HepG2 (cell line): ENCODE results near the gene DGCR8. TPM values are rescaled to one million over a fixed set of nuclear protein-coding genes. Genes with fewer than 3 reads are reported as not detected.

Experiments
- ATF7 ChIP-seq, 2 experiments: fragments of 450-650 bp in 1 of 2; sonication (generic) in 1 of 2; formaldehyde crosslinking in 1 of 2; IDR thresholded peaks; 2 replicates each; pipeline versions ENCODE4 v1.4.0 to v1.6.1; 2016 to 2020; ENCODE audit warnings: antibody characterized with exemption in 1 of 2, mild to moderate bottlenecking in 1 of 2, missing genetic modification reagents in 1 of 2
- BATF2 ChIP-seq: sonication (generic); formaldehyde crosslinking; IDR thresholded peaks from 2 replicates; pipeline ENCODE4 v1.8.0; 2022; ENCODE audit warnings: mild to moderate bottlenecking, missing genetic modification reagents, moderate library complexity
- BCL3 ChIP-seq: sonication (generic); formaldehyde crosslinking; IDR thresholded peaks from 2 replicates; pipeline ENCODE4 v1.5.1; 2020; ENCODE audit warnings: mild to moderate bottlenecking, missing genetic modification reagents, moderate library complexity
- KAT8 ChIP-seq: IDR thresholded peaks from 2 replicates; pipeline ENCODE4 v1.6.1; 2016; ENCODE audit warnings: missing genetic modification reagents, missing compliant biosample characterization
- KDM2A ChIP-seq: sonication (generic); formaldehyde crosslinking; IDR thresholded peaks from 2 replicates; pipeline ENCODE4 v1.4.0; 2020; ENCODE audit warnings: low read depth, missing genetic modification reagents, borderline replicate concordance
- MEIS1 ChIP-seq: sonication (generic); formaldehyde crosslinking; IDR thresholded peaks from 2 replicates; pipeline ENCODE4 v1.9.0; 2021; ENCODE audit warnings: mild to moderate bottlenecking, missing genetic modification reagents, moderate library complexity, borderline replicate concordance
- MTA3 ChIP-seq: sonication (generic); formaldehyde crosslinking; IDR thresholded peaks from 2 replicates; pipeline ENCODE4 v1.4.0; 2020; ENCODE audit warnings: missing genetic modification reagents
- NFKB2 ChIP-seq: sonication (generic); formaldehyde crosslinking; IDR thresholded peaks from 2 replicates; pipeline ENCODE4 v1.4.0; 2020; ENCODE audit warnings: missing genetic modification reagents, borderline replicate concordance
- RAD21 ChIP-seq: fragments of 450-650 bp; formaldehyde crosslinking; IDR thresholded peaks from 2 replicates; pipeline ENCODE4 v1.5.0; 2020; ENCODE audit warnings: mild to moderate bottlenecking
- RAD51 ChIP-seq: fragments of 450-650 bp; IDR thresholded peaks from 2 replicates; pipeline ENCODE4 v1.6.1; 2016; ENCODE audit warnings: borderline replicate concordance
- RFXANK ChIP-seq: IDR thresholded peaks from 2 replicates; pipeline ENCODE4 v1.6.1; 2016
- SKI ChIP-seq: fragments of 450-650 bp; IDR thresholded peaks from one replicate; pipeline ENCODE4 v1.6.1; 2018; ENCODE audit warnings: mild to moderate bottlenecking; ENCODE audit not compliant: partially characterized antibody
- SP140L ChIP-seq: sonication (generic); formaldehyde crosslinking; IDR thresholded peaks from 2 replicates; pipeline ENCODE4 v1.4.0; 2020; ENCODE audit warnings: missing genetic modification reagents, borderline replicate concordance
- TCF12 ChIP-seq, 2 experiments: fragments of 450-650 bp in 1 of 2; sonication (generic) in 1 of 2; formaldehyde crosslinking in 1 of 2; IDR thresholded peaks; 2 replicates each; pipeline versions ENCODE4 v1.6.1 to v1.8.0; 2017 to 2022; ENCODE audit warnings: antibody characterized with exemption in 1 of 2, mild to moderate bottlenecking in 1 of 2, missing genetic modification reagents in 1 of 2, moderate library complexity in 1 of 2
- WIZ ChIP-seq: sonication (generic); formaldehyde crosslinking; IDR thresholded peaks from 2 replicates; pipeline ENCODE4 v1.5.1; 2020; ENCODE audit warnings: mild to moderate bottlenecking, missing genetic modification reagents
- ZKSCAN5 ChIP-seq: sonication (generic); formaldehyde crosslinking; IDR thresholded peaks from 2 replicates; pipeline ENCODE4 v1.5.1; 2020; ENCODE audit warnings: mild to moderate bottlenecking, missing genetic modification reagents
- ZNF230 ChIP-seq: sonication (generic); formaldehyde crosslinking; IDR thresholded peaks from 2 replicates; pipeline ENCODE4 v1.4.0; 2020; ENCODE audit warnings: mild to moderate bottlenecking, missing genetic modification reagents
- ZNF281 ChIP-seq: sonication (generic); formaldehyde crosslinking; IDR thresholded peaks from 2 replicates; pipeline ENCODE4 v1.4.0; 2020; ENCODE audit warnings: missing genetic modification reagents, borderline replicate concordance
- ZNF282 ChIP-seq: fragments of 450-650 bp; IDR thresholded peaks from 2 replicates; pipeline ENCODE4 v1.6.1; 2018; ENCODE audit not compliant: partially characterized antibody
- ZNF3 ChIP-seq: IDR thresholded peaks from 2 replicates; pipeline ENCODE4 v1.7.0; 2017; ENCODE audit warnings: inconsistent platforms
- ZNF550 ChIP-seq: sonication (generic); formaldehyde crosslinking; IDR thresholded peaks from 2 replicates; pipeline ENCODE4 v1.4.0; 2020; ENCODE audit warnings: mild to moderate bottlenecking, missing genetic modification reagents, borderline replicate concordance
- ZNF564 ChIP-seq: sonication (generic); formaldehyde crosslinking; IDR thresholded peaks from 2 replicates; pipeline ENCODE4 v1.8.1; 2023; ENCODE audit warnings: mild to moderate bottlenecking, missing genetic modification reagents
- ZNF740 ChIP-seq: sonication (generic); formaldehyde crosslinking; IDR thresholded peaks from 2 replicates; pipeline ENCODE4 v1.4.0; 2020; ENCODE audit warnings: missing genetic modification reagents
- ZNF747 ChIP-seq: sonication (generic); formaldehyde crosslinking; IDR thresholded peaks from 2 replicates; pipeline ENCODE4 v1.8.1; 2023; ENCODE audit warnings: missing genetic modification reagents, mild to moderate bottlenecking, borderline replicate concordance
- ZNF792 ChIP-seq: IDR thresholded peaks from 2 replicates; pipeline ENCODE4 v1.6.1; 2016
- ZNF839 ChIP-seq: sonication (generic); formaldehyde crosslinking; IDR thresholded peaks from 2 replicates; pipeline ENCODE4 v1.4.0; 2020; ENCODE audit warnings: missing genetic modification reagents, mild to moderate bottlenecking, borderline replicate concordance
- polyA plus RNA-seq, 8 experiments: library from polyadenylated mRNA; depleted of rRNA in 3 of 8; stranded (reverse) in 7 of 8; unstranded in 1 of 8; fragments of >200 nt; fragmentation: Illumina TruSeq in 4 of 8; extraction: Trizol in 4 of 8; gene quantifications; 2 replicates each; pipeline versions ENCODE4 v1.2.1 to v1.2.3, GENCODE V29; 2011 to 2016; ENCODE audit warnings: low read depth in 4 of 8, missing spikeins in 1 of 8, mixed read lengths in 1 of 8; ENCODE audit not compliant: insufficient read depth in 1 of 8
- total RNA-seq, 5 experiments: library from RNA; depleted of rRNA; stranded (reverse); fragments of >200 nt; fragmentation: Illumina TruSeq; extraction: Trizol; gene quantifications; 2 replicates each; pipeline ENCODE4 v1.2.3, GENCODE V29; 2016; ENCODE audit warnings: low read depth in 1 of 5

The DGCR8 gene
- total and polyA plus RNA-seq, 2 of the 13 experiments (the other 11 are each of a cell fraction or from before 2014, with no cell fraction given) = 10.2 to 23.2 TPM

- TF ChIP-seq ZNF281 (CRISPR knock-in tag) = peak; percentile 10; the same call in 1 of the 2 replicates
- TF ChIP-seq TCF12 (IDR thresholded peaks at IDR 0.05) = no peak
- TF ChIP-seq TCF12 (CRISPR knock-in tag; IDR thresholded peaks at IDR 0.05) = no peak
- no peak; the same call in 1 of the 2 replicates for TF ChIP-seq ZNF740
- no peak for TF ChIP-seq SP140L (CRISPR knock-in tag)
- TF ChIP-seq MEIS1 (CRISPR knock-in tag) = peak; percentile 37; the same call in 1 of the 2 replicates
- no peak for TF ChIP-seq ZNF564 (CRISPR knock-in tag)
- no peak for TF ChIP-seq NFKB2 (CRISPR knock-in tag)
- no peak for TF ChIP-seq MTA3 (CRISPR knock-in tag)
- TF ChIP-seq ZKSCAN5 (CRISPR knock-in tag) = no peak
- no peak for TF ChIP-seq ZNF3 (CRISPR knock-in tag)
- TF ChIP-seq WIZ (CRISPR knock-in tag) = no peak
- no peak for TF ChIP-seq BCL3 (CRISPR knock-in tag)
- TF ChIP-seq KDM2A (CRISPR knock-in tag) = peak; percentile 75
- TF ChIP-seq RAD21 (CRISPR knock-in tag) = peak; percentile 65
- no peak for TF ChIP-seq KAT8 (CRISPR knock-in tag)
- no peak for TF ChIP-seq SKI
- no peak for TF ChIP-seq RAD51
- TF ChIP-seq ZNF747 (CRISPR knock-in tag) = no peak
- TF ChIP-seq ATF7 (IDR thresholded peaks at IDR 0.05) = no peak
- TF ChIP-seq ATF7 (CRISPR knock-in tag; IDR thresholded peaks at IDR 0.05) = no peak
- no peak for TF ChIP-seq ZNF282
- no peak for TF ChIP-seq BATF2 (CRISPR knock-in tag)
- TF ChIP-seq ZNF792 (CRISPR knock-in tag) = 0 out of 2 replicates have a peak, but pooled peaks have one; percentile 39
- no peak for TF ChIP-seq ZNF550
- peak; percentile 65; the same call in 1 of the 2 replicates for TF ChIP-seq ZNF230
- TF ChIP-seq RFXANK = no peak
- no peak for TF ChIP-seq ZNF839 (CRISPR knock-in tag)
Observed at GRCh38 chr22:20128902-20129746, 49.1 kb downstream of the DGCR8 start (continued).
